HepG2 (cell line): ENCODE measurements around the gene GSTP1. TPM values are rescaled to one million over a fixed set of nuclear protein-coding genes. Genes with fewer than 3 reads are reported as not detected.

ENCODE experiments used
- ARID5B ChIP-seq: IDR thresholded peaks from 2 replicates; pipeline ENCODE4 v1.4.0; 2020; ENCODE audit warnings: mild to moderate bottlenecking, missing genetic modification reagents
- HNRNPH1 ChIP-seq: fragments of 200-400 bp; formaldehyde crosslinking; optimal IDR thresholded peaks from 2 replicates; pipeline ENCODE3; 2017; ENCODE audit warnings: mild to moderate bottlenecking, low read depth, low read length
- IKZF5 ChIP-seq: IDR thresholded peaks from 2 replicates; pipeline ENCODE4 v1.6.1; 2018; ENCODE audit warnings: missing genetic modification reagents, mild to moderate bottlenecking, missing compliant biosample characterization
- KLF15 ChIP-seq: sonication (generic); formaldehyde crosslinking; IDR thresholded peaks from 2 replicates; pipeline ENCODE4 v1.8.1; 2023; ENCODE audit warnings: borderline replicate concordance, mild to moderate bottlenecking, inconsistent platforms, missing genetic modification reagents, mixed read lengths
- RFXANK ChIP-seq: IDR thresholded peaks from 2 replicates; pipeline ENCODE4 v1.6.1; 2016
- SMAD9 ChIP-seq: sonication (generic); formaldehyde crosslinking; IDR thresholded peaks from 2 replicates; pipeline ENCODE4 v1.5.1; 2020; ENCODE audit warnings: mild to moderate bottlenecking, missing genetic modification reagents
- ZNF24 ChIP-seq: fragments of 450-650 bp; IDR thresholded peaks from 2 replicates; pipeline ENCODE4 v1.6.1; 2017; ENCODE audit warnings: antibody characterized with exemption, mild to moderate bottlenecking
- ZNF251 ChIP-seq: sonication (generic); formaldehyde crosslinking; IDR thresholded peaks from 2 replicates; pipeline ENCODE4 v1.9.0; 2021; ENCODE audit warnings: mild to moderate bottlenecking, missing genetic modification reagents
- ZNF33B ChIP-seq: sonication (generic); formaldehyde crosslinking; IDR thresholded peaks from 2 replicates; pipeline ENCODE4 v1.5.1; 2020; ENCODE audit warnings: mild to moderate bottlenecking, missing genetic modification reagents
- ZNF496 ChIP-seq: sonication (generic); formaldehyde crosslinking; IDR thresholded peaks from 2 replicates; pipeline ENCODE4 v1.8.1; 2023; ENCODE audit warnings: mild to moderate bottlenecking, moderate library complexity, missing genetic modification reagents; ENCODE audit not compliant: insufficient replicate concordance
- ZNF768 ChIP-seq: sonication (generic); formaldehyde crosslinking; IDR thresholded peaks from 2 replicates; pipeline ENCODE4 v1.4.0; 2020; ENCODE audit warnings: missing genetic modification reagents
- ZNF773 ChIP-seq: sonication (generic); formaldehyde crosslinking; IDR thresholded peaks from 2 replicates; pipeline ENCODE4 v1.4.0; 2020; ENCODE audit warnings: missing genetic modification reagents, borderline replicate concordance
- ZNF850 ChIP-seq: sonication (generic); formaldehyde crosslinking; conservative IDR thresholded peaks from 2 replicates; pipeline ENCODE4 v1.9.0; 2021; ENCODE audit warnings: mild to moderate bottlenecking, missing genetic modification reagents
- polyA plus RNA-seq, 8 experiments: library from polyadenylated mRNA; depleted of rRNA in 3 of 8; stranded (reverse) in 7 of 8; unstranded in 1 of 8; fragments of >200 nt; fragmentation: Illumina TruSeq in 4 of 8; extraction: Trizol in 4 of 8; gene quantifications; 2 replicates each; pipeline versions ENCODE4 v1.2.1 to v1.2.3, GENCODE V29; 2011 to 2016; ENCODE audit warnings: low read depth in 4 of 8, missing spikeins in 1 of 8, mixed read lengths in 1 of 8; ENCODE audit not compliant: insufficient read depth in 1 of 8
- total RNA-seq, 5 experiments: library from RNA; depleted of rRNA; stranded (reverse); fragments of >200 nt; fragmentation: Illumina TruSeq; extraction: Trizol; gene quantifications; 2 replicates each; pipeline ENCODE4 v1.2.3, GENCODE V29; 2016; ENCODE audit warnings: low read depth in 1 of 5
- TF ChIP-seq, protein P1 (sequence below): sonication (generic); formaldehyde crosslinking; IDR thresholded peaks from 2 replicates; pipeline ENCODE4 v1.4.0; 2020; ENCODE audit warnings: missing genetic modification reagents; ENCODE audit errors: not compliant biosample characterization
- TF ChIP-seq, protein P2 (sequence below): sonication (generic); formaldehyde crosslinking; conservative IDR thresholded peaks from 2 replicates; pipeline ENCODE4 v1.4.0; 2020; ENCODE audit warnings: missing genetic modification reagents
- TF ChIP-seq, protein P3 (sequence below): sonication (generic); formaldehyde crosslinking; IDR thresholded peaks from 2 replicates; pipeline ENCODE4 v1.9.0; 2021; ENCODE audit warnings: missing genetic modification reagents, borderline replicate concordance
- TF ChIP-seq, protein P4 (sequence below): IDR thresholded peaks from 2 replicates; pipeline ENCODE4 v1.6.1; 2012; ENCODE audit warnings: low read depth, low read length, improper control_type of control experiment

GSTP1 gene
- total and polyA plus RNA-seq, 2 of the 13 experiments (the other 11 are each of a cell fraction or from before 2014, with no cell fraction given) = not detected

DNA sequence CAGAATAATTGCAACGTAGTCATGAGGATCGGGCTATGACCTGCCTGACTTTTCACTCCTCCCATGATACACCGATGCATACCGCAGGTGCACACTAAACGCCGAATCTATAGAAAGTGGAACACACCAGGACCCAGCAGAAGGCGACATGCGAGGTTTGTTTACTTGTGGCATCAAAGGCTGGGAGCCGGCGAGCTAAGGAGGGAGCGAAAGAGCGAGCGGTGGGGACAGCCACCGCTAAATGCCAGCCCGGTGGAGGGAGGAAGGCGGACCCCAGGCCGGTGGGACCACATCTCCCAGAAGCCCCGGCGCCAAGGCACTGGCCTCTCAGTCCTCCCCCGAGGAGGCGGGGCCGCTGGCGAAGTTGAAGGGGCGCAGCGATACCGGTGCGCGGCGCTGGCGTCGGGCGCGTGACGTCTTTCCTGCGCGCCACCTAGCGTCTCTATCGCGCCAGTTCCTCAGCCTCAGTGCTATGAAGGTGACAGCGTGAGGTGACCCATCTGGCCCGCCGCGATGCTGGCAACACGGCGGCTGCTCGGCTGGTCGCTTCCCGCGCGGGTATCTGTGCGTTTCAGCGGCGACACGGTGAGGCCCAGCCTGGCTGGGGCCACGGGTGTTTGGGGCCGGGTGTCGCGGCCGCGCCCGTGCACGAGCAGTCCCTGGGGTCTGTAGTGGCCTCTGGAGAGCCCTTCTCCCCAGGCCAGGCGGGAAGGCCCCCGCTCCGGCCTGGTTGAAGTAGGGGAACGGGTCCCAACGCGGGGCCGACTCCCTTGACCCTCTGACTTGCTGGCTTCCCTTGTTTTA, 23.1 kb downstream of the GSTP1 start, which contains the start of gene NDUFV1 (continued):
- no peak for TF ChIP-seq ZNF33B
- 0 out of 2 replicates have a peak, but pooled peaks have one; percentile 71 for TF ChIP-seq ZNF773 (CRISPR knock-in tag)
- TF ChIP-seq ZNF850 (CRISPR knock-in tag) = no peak
- TF ChIP-seq, protein P1, sequence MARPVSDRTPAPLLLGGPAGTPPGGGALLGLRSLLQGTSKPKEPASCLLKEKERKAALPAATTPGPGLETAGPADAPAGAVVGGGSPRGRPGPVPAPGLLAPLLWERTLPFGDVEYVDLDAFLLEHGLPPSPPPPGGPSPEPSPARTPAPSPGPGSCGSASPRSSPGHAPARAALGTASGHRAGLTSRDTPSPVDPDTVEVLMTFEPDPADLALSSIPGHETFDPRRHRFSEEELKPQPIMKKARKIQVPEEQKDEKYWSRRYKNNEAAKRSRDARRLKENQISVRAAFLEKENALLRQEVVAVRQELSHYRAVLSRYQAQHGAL = no peak
- peak; percentile 50; the same call in 1 of the 2 replicates for TF ChIP-seq IKZF5 (CRISPR knock-in tag)
- no peak for TF ChIP-seq ZNF251 (CRISPR knock-in tag)
- peak; percentile 71 for TF ChIP-seq ARID5B (CRISPR knock-in tag)
- TF ChIP-seq RFXANK = 0 out of 2 replicates have a peak, but pooled peaks have one; percentile 69
- no peak for TF ChIP-seq ZNF496
- TF ChIP-seq SMAD9 (CRISPR knock-in tag) = no peak
- TF ChIP-seq KLF15 (CRISPR knock-in tag) = 0 out of 2 replicates have a peak, but pooled peaks have one; percentile 45
- no peak for TF ChIP-seq ZNF768 (CRISPR knock-in tag)
- TF ChIP-seq, protein P2, sequence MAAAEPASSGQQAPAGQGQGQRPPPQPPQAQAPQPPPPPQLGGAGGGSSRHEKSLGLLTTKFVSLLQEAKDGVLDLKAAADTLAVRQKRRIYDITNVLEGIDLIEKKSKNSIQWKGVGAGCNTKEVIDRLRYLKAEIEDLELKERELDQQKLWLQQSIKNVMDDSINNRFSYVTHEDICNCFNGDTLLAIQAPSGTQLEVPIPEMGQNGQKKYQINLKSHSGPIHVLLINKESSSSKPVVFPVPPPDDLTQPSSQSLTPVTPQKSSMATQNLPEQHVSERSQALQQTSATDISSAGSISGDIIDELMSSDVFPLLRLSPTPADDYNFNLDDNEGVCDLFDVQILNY (CRISPR knock-in tag) = 0 out of 2 replicates have a peak, but pooled peaks have one; percentile 16
- TF ChIP-seq, protein P3, sequence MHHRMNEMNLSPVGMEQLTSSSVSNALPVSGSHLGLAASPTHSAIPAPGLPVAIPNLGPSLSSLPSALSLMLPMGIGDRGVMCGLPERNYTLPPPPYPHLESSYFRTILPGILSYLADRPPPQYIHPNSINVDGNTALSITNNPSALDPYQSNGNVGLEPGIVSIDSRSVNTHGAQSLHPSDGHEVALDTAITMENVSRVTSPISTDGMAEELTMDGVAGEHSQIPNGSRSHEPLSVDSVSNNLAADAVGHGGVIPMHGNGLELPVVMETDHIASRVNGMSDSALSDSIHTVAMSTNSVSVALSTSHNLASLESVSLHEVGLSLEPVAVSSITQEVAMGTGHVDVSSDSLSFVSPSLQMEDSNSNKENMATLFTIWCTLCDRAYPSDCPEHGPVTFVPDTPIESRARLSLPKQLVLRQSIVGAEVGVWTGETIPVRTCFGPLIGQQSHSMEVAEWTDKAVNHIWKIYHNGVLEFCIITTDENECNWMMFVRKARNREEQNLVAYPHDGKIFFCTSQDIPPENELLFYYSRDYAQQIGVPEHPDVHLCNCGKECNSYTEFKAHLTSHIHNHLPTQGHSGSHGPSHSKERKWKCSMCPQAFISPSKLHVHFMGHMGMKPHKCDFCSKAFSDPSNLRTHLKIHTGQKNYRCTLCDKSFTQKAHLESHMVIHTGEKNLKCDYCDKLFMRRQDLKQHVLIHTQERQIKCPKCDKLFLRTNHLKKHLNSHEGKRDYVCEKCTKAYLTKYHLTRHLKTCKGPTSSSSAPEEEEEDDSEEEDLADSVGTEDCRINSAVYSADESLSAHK = no peak
- TF ChIP-seq, protein P4, sequence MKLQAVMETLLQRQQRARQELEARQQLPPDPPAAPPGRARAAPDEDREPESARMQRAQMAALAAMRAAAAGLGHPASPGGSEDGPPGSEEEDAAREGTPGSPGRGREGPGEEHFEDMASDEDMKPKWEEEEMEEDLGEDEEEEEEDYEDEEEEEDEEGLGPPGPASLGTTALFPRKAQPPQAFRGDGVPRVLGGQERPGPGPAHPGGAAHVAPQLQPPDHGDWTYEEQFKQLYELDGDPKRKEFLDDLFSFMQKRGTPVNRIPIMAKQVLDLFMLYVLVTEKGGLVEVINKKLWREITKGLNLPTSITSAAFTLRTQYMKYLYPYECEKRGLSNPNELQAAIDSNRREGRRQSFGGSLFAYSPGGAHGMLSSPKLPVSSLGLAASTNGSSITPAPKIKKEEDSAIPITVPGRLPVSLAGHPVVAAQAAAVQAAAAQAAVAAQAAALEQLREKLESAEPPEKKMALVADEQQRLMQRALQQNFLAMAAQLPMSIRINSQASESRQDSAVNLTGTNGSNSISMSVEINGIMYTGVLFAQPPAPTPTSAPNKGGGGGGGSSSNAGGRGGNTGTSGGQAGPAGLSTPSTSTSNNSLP = no peak
- no peak for TF ChIP-seq HNRNPH1
- no peak for TF ChIP-seq ZNF24
